HepG2 (cell line): ENCODE measurements around the gene BCL7A. TPM values are rescaled to one million over a fixed set of nuclear protein-coding genes. Genes with fewer than 3 reads are reported as not detected.

Experiments
- ATF4 ChIP-seq, 2 experiments: fragments of 450-650 bp in 1 of 2; sonication (generic) in 1 of 2; formaldehyde crosslinking; IDR thresholded peaks; 2 replicates each; pipeline versions ENCODE4 v1.5.0 to v1.8.0; 2020 to 2022; ENCODE audit warnings: mild to moderate bottlenecking in 1 of 2, missing genetic modification reagents in 1 of 2
- BCLAF1 ChIP-seq: fragments of 450-650 bp; IDR thresholded peaks from 2 replicates; pipeline ENCODE4 v1.6.1; 2017; ENCODE audit warnings: mild to moderate bottlenecking
- CHD2 ChIP-seq: IDR thresholded peaks from 2 replicates; pipeline ENCODE4 v1.6.1; 2011; ENCODE audit warnings: low read depth, low read length, improper control_type of control experiment
- E2F2 ChIP-seq: sonication (generic); formaldehyde crosslinking; IDR thresholded peaks from 2 replicates; pipeline ENCODE4 v1.4.0; 2020; ENCODE audit warnings: missing genetic modification reagents, borderline replicate concordance
- FOXA3 ChIP-seq: IDR thresholded peaks from 2 replicates; pipeline ENCODE4 v1.6.1; 2016; ENCODE audit warnings: missing genetic modification reagents, missing compliant biosample characterization
- FOXM1 ChIP-seq: sonication (generic); formaldehyde crosslinking; IDR thresholded peaks from 2 replicates; pipeline ENCODE4 v1.5.0; 2020; ENCODE audit warnings: missing genetic modification reagents
- HBP1 ChIP-seq: IDR thresholded peaks from 2 replicates; pipeline ENCODE4 v1.6.1; 2016; ENCODE audit warnings: low read depth, control low read depth
- HDAC2 ChIP-seq: sonication (generic); formaldehyde crosslinking; IDR thresholded peaks from 2 replicates; pipeline ENCODE4 v1.4.0; 2020; ENCODE audit warnings: missing genetic modification reagents
- HDAC6 ChIP-seq: fragments of 200-600 bp; sonication (generic); IDR thresholded peaks from 2 replicates; pipeline ENCODE4 v1.7.0; 2017; ENCODE audit warnings: mild to moderate bottlenecking, antibody characterized with exemption, low read length, low read depth
- KLF11 ChIP-seq: IDR thresholded peaks from 2 replicates; pipeline ENCODE4 v1.6.1; 2016; ENCODE audit warnings: missing compliant biosample characterization
- NCOA2 ChIP-seq: sonication (generic); formaldehyde crosslinking; IDR thresholded peaks from 2 replicates; pipeline ENCODE4 v1.8.0; 2022; ENCODE audit warnings: inconsistent platforms
- RBM39 ChIP-seq: fragments of 200-400 bp; formaldehyde crosslinking; IDR thresholded peaks from one replicate; pipeline ENCODE4 v1.6.1; 2018; ENCODE audit warnings: antibody characterized with exemption, mild to moderate bottlenecking, low read depth, low read length; ENCODE audit not compliant: poor library complexity, severe bottlenecking
- SRY ChIP-seq: sonication (generic); formaldehyde crosslinking; IDR thresholded peaks from 2 replicates; pipeline ENCODE4 v1.8.0; 2022; ENCODE audit warnings: mild to moderate bottlenecking, missing genetic modification reagents
- XRCC5 ChIP-seq: fragments of 200-400 bp; formaldehyde crosslinking; optimal IDR thresholded peaks from 2 replicates; pipeline ENCODE3; 2017; ENCODE audit warnings: mild to moderate bottlenecking, low read length
- ZNF124 ChIP-seq: sonication (generic); formaldehyde crosslinking; IDR thresholded peaks from 2 replicates; pipeline ENCODE4 v1.4.0; 2020; ENCODE audit warnings: missing genetic modification reagents
- ZSCAN20 ChIP-seq: sonication (generic); formaldehyde crosslinking; IDR thresholded peaks from 2 replicates; pipeline ENCODE4 v1.4.0; 2020; ENCODE audit warnings: missing genetic modification reagents, mild to moderate bottlenecking, borderline replicate concordance
- polyA plus RNA-seq, 8 experiments: library from polyadenylated mRNA; depleted of rRNA in 3 of 8; stranded (reverse) in 7 of 8; unstranded in 1 of 8; fragments of >200 nt; fragmentation: Illumina TruSeq in 4 of 8; extraction: Trizol in 4 of 8; gene quantifications; 2 replicates each; pipeline versions ENCODE4 v1.2.1 to v1.2.3, GENCODE V29; 2011 to 2016; ENCODE audit warnings: low read depth in 4 of 8, missing spikeins in 1 of 8, mixed read lengths in 1 of 8; ENCODE audit not compliant: insufficient read depth in 1 of 8
- total RNA-seq, 5 experiments: library from RNA; depleted of rRNA; stranded (reverse); fragments of >200 nt; fragmentation: Illumina TruSeq; extraction: Trizol; gene quantifications; 2 replicates each; pipeline ENCODE4 v1.2.3, GENCODE V29; 2016; ENCODE audit warnings: low read depth in 1 of 5
- TF ChIP-seq, protein P1 (sequence below): sonication (generic); formaldehyde crosslinking; IDR thresholded peaks from 2 replicates; pipeline ENCODE4 v1.4.0; 2020; ENCODE audit warnings: missing genetic modification reagents
- TF ChIP-seq, protein P2 (sequence below): IDR thresholded peaks from 2 replicates; pipeline ENCODE4 v1.6.1; 2012; ENCODE audit warnings: inconsistent platforms
- TF ChIP-seq, protein P3 (sequence below): sonication (generic); formaldehyde crosslinking; IDR thresholded peaks from 2 replicates; pipeline ENCODE4 v1.4.0; 2020; ENCODE audit warnings: missing genetic modification reagents, borderline replicate concordance

The BCL7A gene
- total and polyA plus RNA-seq, 2 of the 13 experiments (the other 11 are each of a cell fraction or from before 2014, with no cell fraction given) = 4.1 to 6.2 TPM

GRCh38 chr12:122078141-122079032 is 56.7 kb downstream of the BCL7A start, which contains the start of gene MLXIP (continued):
- TF ChIP-seq XRCC5 (peak; percentile 47), FOXM1 (no peak), CHD2 (no peak), HDAC2 (CRISPR knock-in tag) (peak; percentile 50; the same call in 1 of the 2 replicates), RBM39 (peak; percentile 28), ZSCAN20 (CRISPR knock-in tag) (peak; percentile 87; the same call in 1 of the 2 replicates), HDAC6 (no peak), NCOA2 (CRISPR knock-in tag) (no peak), KLF11 (no peak), ATF4 (CRISPR knock-in tag; IDR thresholded peaks at IDR 0.05) (no peak), E2F2 (CRISPR knock-in tag) (no peak), SRY (CRISPR knock-in tag) (peak; percentile 74), FOXA3 (CRISPR knock-in tag) (peak; percentile 28; the same call in 1 of the 2 replicates), ZNF124 (CRISPR knock-in tag) (no peak), HBP1 (CRISPR knock-in tag) (peak; percentile 78; the same call in 1 of the 2 replicates), BCLAF1 (no peak)
- TF ChIP-seq, protein P1, sequence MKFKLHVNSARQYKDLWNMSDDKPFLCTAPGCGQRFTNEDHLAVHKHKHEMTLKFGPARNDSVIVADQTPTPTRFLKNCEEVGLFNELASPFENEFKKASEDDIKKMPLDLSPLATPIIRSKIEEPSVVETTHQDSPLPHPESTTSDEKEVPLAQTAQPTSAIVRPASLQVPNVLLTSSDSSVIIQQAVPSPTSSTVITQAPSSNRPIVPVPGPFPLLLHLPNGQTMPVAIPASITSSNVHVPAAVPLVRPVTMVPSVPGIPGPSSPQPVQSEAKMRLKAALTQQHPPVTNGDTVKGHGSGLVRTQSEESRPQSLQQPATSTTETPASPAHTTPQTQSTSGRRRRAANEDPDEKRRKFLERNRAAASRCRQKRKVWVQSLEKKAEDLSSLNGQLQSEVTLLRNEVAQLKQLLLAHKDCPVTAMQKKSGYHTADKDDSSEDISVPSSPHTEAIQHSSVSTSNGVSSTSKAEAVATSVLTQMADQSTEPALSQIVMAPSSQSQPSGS (CRISPR knock-in tag) = no peak
- TF ChIP-seq, protein P2, sequence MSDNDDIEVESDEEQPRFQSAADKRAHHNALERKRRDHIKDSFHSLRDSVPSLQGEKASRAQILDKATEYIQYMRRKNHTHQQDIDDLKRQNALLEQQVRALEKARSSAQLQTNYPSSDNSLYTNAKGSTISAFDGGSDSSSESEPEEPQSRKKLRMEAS = peak; percentile 98
- TF ChIP-seq, protein P3, sequence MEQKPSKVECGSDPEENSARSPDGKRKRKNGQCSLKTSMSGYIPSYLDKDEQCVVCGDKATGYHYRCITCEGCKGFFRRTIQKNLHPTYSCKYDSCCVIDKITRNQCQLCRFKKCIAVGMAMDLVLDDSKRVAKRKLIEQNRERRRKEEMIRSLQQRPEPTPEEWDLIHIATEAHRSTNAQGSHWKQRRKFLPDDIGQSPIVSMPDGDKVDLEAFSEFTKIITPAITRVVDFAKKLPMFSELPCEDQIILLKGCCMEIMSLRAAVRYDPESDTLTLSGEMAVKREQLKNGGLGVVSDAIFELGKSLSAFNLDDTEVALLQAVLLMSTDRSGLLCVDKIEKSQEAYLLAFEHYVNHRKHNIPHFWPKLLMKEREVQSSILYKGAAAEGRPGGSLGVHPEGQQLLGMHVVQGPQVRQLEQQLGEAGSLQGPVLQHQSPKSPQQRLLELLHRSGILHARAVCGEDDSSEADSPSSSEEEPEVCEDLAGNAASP (CRISPR knock-in tag) = no peak; the same call in 1 of the 2 replicates
